Measurements from ENCODE around the gene PCDHGA2. TPM values are rescaled to one million over a fixed set of nuclear protein-coding genes. Genes with fewer than 3 reads are reported as not detected.
"Not testable (repeated sequence)": the region's sequence is repeated elsewhere in the genome, so short reads cannot be mapped to it uniquely, and the experiment has no call there.

PCDHGA2 gene
- total RNA-seq, 4 donors from 2014 or later = 0.15 to 2.9 (median 0.61) TPM

DNA sequence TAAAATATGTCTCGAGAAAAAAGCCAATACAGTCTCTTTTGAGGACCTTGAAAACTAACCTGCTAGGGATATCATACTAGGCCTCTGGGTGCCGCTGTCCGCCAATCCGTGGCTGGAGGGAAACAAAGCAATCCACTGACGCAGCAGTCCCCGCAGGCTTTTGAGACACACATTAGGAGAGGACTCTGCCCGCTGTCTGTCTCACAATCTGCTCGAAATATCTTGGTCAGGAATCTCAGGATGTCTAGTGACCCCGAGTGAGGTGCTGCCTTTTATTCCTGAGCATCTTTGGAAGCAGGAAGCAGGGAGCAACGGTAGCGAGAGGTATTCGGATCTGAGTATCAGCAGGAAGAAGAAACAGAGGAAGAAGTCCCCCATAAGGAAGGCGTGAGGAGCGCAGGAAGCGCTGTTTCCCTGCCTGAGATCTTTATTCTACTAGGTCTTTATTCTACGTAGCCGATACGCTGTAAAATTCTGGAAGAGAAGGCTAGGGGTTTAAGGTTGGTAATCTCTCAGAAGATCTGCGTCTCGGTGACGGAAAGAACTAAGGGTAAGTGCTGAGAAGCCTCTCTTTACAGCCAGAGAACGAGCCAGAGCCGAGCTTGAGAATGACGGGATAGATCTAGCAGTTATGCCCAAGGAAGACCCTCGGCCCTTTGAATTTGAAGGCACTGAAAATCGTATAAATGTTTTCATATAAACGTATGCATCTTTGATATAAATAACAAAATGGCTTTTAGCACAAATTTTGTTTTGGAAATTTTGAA, 12.3 kb upstream of the PCDHGA2 start:
- 18 to 30% methylated on average over 26 to 27 of the region's 27 CpGs for WGBS, 2 donors
- H3K27ac ChIP-seq = peak overlapping the region in 2 of 4 donors; percentile 51
- H3K9me3 ChIP-seq = peaks cover 0 to 75% (median 14%) of the 10 kb centered on the region in 3 donors
- peaks cover 0 to 2% (median 0%) of the 10 kb centered on the region in 3 donors for H3K4me1 ChIP-seq
- intact Hi-C loops (cut with DNase I) = no loop called here
- H3K27me3 ChIP-seq = peaks cover 0 to 43% (median 0%) of the 10 kb centered on the region in 4 donors
- no peak for DNase-seq
- H3K4me3 ChIP-seq = peak overlapping the region; percentile 2 to 58 (median 29)
- no peaks in the 10 kb centered on the region for H3K36me3 ChIP-seq
- TF ChIP-seq, protein P1, sequence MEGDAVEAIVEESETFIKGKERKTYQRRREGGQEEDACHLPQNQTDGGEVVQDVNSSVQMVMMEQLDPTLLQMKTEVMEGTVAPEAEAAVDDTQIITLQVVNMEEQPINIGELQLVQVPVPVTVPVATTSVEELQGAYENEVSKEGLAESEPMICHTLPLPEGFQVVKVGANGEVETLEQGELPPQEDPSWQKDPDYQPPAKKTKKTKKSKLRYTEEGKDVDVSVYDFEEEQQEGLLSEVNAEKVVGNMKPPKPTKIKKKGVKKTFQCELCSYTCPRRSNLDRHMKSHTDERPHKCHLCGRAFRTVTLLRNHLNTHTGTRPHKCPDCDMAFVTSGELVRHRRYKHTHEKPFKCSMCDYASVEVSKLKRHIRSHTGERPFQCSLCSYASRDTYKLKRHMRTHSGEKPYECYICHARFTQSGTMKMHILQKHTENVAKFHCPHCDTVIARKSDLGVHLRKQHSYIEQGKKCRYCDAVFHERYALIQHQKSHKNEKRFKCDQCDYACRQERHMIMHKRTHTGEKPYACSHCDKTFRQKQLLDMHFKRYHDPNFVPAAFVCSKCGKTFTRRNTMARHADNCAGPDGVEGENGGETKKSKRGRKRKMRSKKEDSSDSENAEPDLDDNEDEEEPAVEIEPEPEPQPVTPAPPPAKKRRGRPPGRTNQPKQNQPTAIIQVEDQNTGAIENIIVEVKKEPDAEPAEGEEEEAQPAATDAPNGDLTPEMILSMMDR (IDR thresholded peaks at IDR 0.05) = peak in 2 of 6 experiments; percentile 23 to 39
- peak in 1 of 4 donors; percentile 20 for TF ChIP-seq POLR2A (IDR thresholded peaks at IDR 0.05)

DNA sequence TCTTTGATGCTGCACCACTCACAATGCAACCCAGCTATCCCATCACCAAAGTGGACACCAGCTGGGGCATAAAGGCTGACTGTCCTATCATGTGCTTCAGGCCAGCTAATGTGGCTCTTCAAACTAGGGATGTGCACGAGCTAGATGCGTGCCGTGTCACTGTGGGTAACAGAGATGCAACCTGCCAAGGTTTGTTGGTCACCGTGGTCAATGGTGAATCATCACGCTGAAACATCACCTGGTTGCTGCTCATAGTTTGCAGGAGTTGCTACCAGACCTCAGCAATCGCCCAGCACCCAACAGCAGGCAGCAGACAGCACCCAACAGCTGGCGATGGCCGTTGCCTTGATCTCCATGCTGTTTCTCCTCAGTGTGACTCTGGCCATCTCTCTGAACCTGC, 10.3 kb upstream of the PCDHGA2 start:
- intact Hi-C loops (cut with DNase I) = no loop called here
- TF ChIP-seq, protein P1 (IDR thresholded peaks at IDR 0.05) = no peak
- TF ChIP-seq POLR2A (IDR thresholded peaks at IDR 0.05) = no peak
- WGBS, 2 donors = 60 to 82% methylated on average over 1 to 6 of the region's 8 CpGs
- no peak for DNase-seq
- Histone ChIP-seq H3K4me1 (no peaks in the 10 kb centered on the region), H3K36me3 (no peaks in the 10 kb centered on the region), H3K4me3 (no peak overlapping the region), H3K27ac (no peak overlapping the region), H3K9me3 (peaks cover 0 to 77% (median 24%) of the 10 kb centered on the region in 3 donors), H3K27me3 (peaks cover 0 to 62% (median 0%) of the 10 kb centered on the region in 4 donors)

DNA sequence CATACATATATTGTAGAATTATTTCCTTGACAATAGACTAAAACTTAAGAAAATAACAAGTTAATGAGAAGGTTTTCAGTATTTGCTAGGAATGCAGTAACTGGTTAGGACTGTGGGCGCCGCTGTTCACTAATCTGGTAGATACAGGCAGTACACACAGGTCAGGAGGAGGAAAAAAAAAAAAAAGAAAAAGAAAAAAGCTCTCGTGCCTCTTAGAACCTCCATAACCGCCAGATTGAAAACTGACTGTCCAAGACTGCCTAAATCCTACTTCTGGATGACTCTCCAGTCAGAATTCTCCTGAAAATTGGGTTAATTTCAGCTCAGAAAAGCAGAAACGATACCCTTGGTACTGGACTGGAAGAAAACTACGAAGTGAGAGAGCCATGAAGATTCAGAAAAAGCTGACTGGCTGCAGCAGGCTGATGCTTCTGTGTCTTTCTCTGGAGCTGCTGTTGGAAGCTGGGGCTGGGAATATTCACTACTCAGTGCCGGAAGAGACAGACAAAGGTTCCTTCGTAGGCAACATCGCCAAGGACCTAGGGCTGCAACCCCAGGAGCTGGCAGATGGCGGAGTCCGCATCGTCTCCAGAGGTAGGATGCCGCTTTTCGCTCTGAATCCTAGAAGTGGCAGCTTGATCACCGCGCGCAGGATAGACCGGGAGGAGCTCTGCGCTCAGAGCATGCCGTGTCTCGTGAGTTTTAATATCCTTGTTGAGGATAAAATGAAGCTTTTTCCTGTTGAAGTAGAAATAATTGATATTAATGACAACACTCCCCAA, 8.1 kb upstream of the PCDHGA2 start, which contains the start of gene PCDHGA1:
TSS of gene PCDHGA1 (plus strand) at position 216 of the 782 bp plus-strand sequence.
- Histone ChIP-seq H3K4me3 (peak within 1 kb of the TSS in 1 of 4 donors; percentile 30), H3K36me3 (no peaks in the 10 kb centered on the region), H3K27me3 (peaks cover 0 to 81% (median 0%) of the 10 kb centered on the region in 4 donors), H3K9me3 (peaks cover 0 to 84% (median 38%) of the 10 kb centered on the region in 3 donors), H3K27ac (no peak within 1 kb of the TSS), H3K4me1 (no peaks in the 10 kb centered on the region)
- WGBS, 2 donors = 24 to 33% methylated on average over 20 to 21 of the region's 21 CpGs
- intact Hi-C loops (cut with DNase I) = no loop called here
- TF ChIP-seq POLR2A (IDR thresholded peaks at IDR 0.05) = no peak
- TF ChIP-seq, protein P1 (IDR thresholded peaks at IDR 0.05) = peak in 1 of 6 experiments; percentile 30
- no peak for DNase-seq

DNA sequence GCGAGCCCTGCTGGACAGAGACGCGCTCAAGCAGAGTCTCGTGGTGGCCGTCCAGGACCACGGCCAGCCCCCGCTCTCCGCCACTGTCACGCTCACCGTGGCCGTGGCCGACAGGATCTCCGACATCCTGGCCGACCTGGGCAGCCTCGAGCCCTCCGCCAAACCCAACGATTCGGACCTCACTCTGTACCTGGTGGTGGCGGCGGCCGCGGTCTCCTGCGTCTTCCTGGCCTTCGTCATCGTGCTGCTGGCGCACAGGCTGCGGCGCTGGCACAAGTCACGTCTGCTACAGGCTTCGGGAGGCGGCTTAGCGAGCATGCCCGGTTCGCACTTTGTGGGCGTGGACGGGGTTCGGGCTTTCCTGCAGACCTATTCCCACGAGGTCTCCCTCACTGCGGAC, 6.0 kb upstream of the PCDHGA2 start:
- intact Hi-C loops (cut with DNase I); DNase-seq; H3K36me3 ChIP-seq; H3K4me1 ChIP-seq; H3K27ac ChIP-seq; H3K4me3 ChIP-seq: not testable (repeated sequence)
- H3K9me3 ChIP-seq = peaks cover 0 to 71% (median 38%) of the 10 kb centered on the region in 3 donors
- peaks cover 0 to 86% (median 0%) of the 10 kb centered on the region in 4 donors for H3K27me3 ChIP-seq
- WGBS, 2 donors = 50 to 55% methylated on average over 2 to 15 of the region's 39 CpGs

DNA sequence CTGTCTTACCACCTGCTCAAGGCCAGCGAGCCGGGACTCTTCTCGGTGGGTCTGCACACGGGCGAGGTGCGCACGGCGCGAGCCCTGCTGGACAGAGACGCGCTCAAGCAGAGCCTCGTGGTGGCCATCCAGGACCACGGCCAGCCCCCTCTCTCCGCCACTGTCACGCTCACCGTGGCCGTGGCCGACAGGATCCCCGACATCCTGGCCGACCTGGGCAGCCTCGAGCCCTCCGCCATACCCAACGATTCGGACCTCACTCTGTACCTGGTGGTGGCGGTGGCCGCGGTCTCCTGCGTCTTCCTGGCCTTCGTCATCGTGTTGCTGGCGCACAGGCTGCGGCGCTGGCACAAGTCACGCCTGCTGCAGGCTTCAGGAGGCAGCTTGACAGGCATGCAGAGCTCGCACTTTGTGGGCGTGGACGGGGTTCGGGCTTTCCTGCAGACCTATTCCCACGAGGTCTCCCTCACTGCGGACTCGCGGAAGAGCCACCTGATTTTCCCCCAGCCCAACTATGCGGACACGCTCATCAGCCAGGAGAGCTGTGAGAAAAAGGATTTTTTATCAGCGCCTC, 2.3 kb downstream of the PCDHGA2 start:
- H3K36me3 ChIP-seq; DNase-seq; H3K27ac ChIP-seq; H3K4me1 ChIP-seq; H3K4me3 ChIP-seq; intact Hi-C loops (cut with DNase I): not testable (repeated sequence)
- H3K9me3 ChIP-seq = peaks cover 0 to 79% (median 55%) of the 10 kb centered on the region in 3 donors
- peaks cover 0 to 64% (median 0%) of the 10 kb centered on the region in 4 donors for H3K27me3 ChIP-seq
- 85 to 87% methylated on average over 7 to 13 of the region's 45 CpGs for WGBS, 2 donors
